B cell (primary cell): ENCODE measurements around the gene LCOR. TPM values are rescaled to one million over a fixed set of nuclear protein-coding genes. Genes with fewer than 3 reads are reported as not detected.

Experiments used
- ATAC-seq: fragments of 200-7000 bp; cut with Tn5 transposase; one replicate; pipeline ENCODE4 v1.10.0; 2021; ENCODE audit warnings: low read depth, mild to moderate bottlenecking, moderate number of reproducible peaks, moderate library complexity
- CTCF ChIA-PET: fragments of 350-600 bp; sonication (Branson Sonifier 250); formaldehyde crosslinking; loops from one replicate; lab custom pipeline; 2021; ENCODE audit warnings: antibody characterized with exemption, inconsistent platforms; lab: Charles Lee
- POLR2A ChIA-PET: fragments of 350-600 bp; sonication (Branson Sonifier 250); formaldehyde crosslinking; loops from one replicate; lab custom pipeline; 2021; ENCODE audit warnings: antibody characterized with exemption; lab: Charles Lee
- DNase-seq: peaks from one replicate; pipeline ENCODE4 v3.0.0; 2013
- H2AFZ ChIP-seq: 2 replicates; pipeline ENCODE4 v1.6.1; 2012; ENCODE audit warnings: mild to moderate bottlenecking, low read depth, low read length; ENCODE audit not compliant: insufficient read depth, poor library complexity, severe bottlenecking
- H3K27ac ChIP-seq, 2 donors: 1 replicate in 1 of 2; 2 replicates in 1 of 2; pipeline ENCODE4 v1.5.1; 2012 to 2013; ENCODE audit warnings: low read length in 2 of 2, mild to moderate bottlenecking in 2 of 2, moderate library complexity in 1 of 2
- H3K27me3 ChIP-seq, 4 experiments: fragments of 200-600 bp in 1 of 4; sonication (generic) in 1 of 4; replicated peaks in 1 of 4; 1 replicate in 2 of 4; 2 replicates in 2 of 4; pipeline versions ENCODE4 v1.6.1 to v1.7.0; 2013 to 2016; ENCODE audit warnings: low read length in 3 of 4, mild to moderate bottlenecking in 2 of 4, mixed read lengths in 1 of 4, moderate library complexity in 1 of 4; ENCODE audit not compliant: insufficient read depth in 4 of 4, control insufficient read depth in 3 of 4; ENCODE audit errors: control extremely low read depth in 1 of 4
- H3K36me3 ChIP-seq, 2 experiments: replicated peaks in 1 of 2; 1 replicate in 1 of 2; 2 replicates in 1 of 2; pipeline versions ENCODE4 v1.6.1 to v1.7.1; 2013; ENCODE audit warnings: low read length in 1 of 2; ENCODE audit not compliant: insufficient read depth in 2 of 2, control insufficient read depth in 1 of 2; ENCODE audit errors: control extremely low read depth in 1 of 2, extremely low read depth in 1 of 2
- H3K4me1 ChIP-seq, 2 donors: fragments of 200-600 bp in 1 of 2; sonication (generic) in 1 of 2; 1 replicate in 1 of 2; 2 replicates in 1 of 2; pipeline versions ENCODE4 v1.5.1 to v1.6.1; 2013 to 2017; ENCODE audit warnings: low read length in 2 of 2; ENCODE audit not compliant: control insufficient read depth in 2 of 2, insufficient read depth in 2 of 2
- H3K4me2 ChIP-seq: replicated peaks from 2 replicates; pipeline ENCODE3; 2012; ENCODE audit warnings: mild to moderate bottlenecking, low read depth, low read length; ENCODE audit not compliant: poor library complexity, severe bottlenecking
- H3K4me3 ChIP-seq, 5 experiments: fragments of 200-600 bp in 1 of 5; sonication (generic) in 1 of 5; 1 replicate in 3 of 5; 2 replicates in 2 of 5; pipeline versions ENCODE4 v1.5.1 to v1.7.0; 2011 to 2016; ENCODE audit warnings: low read length in 4 of 5, mild to moderate bottlenecking in 4 of 5, low read depth in 2 of 5, control low read depth in 1 of 5, moderate library complexity in 1 of 5; ENCODE audit not compliant: insufficient read depth in 1 of 5; ENCODE audit errors: control extremely low read depth in 1 of 5, extremely low read depth in 1 of 5
- H3K79me2 ChIP-seq: fragments of 200-600 bp; sonication (generic); one replicate; pipeline ENCODE4 v1.6.0; 2016; ENCODE audit warnings: low read length; ENCODE audit not compliant: control insufficient read depth, insufficient read depth
- H3K9ac ChIP-seq: fragments of 200-600 bp; sonication (generic); 2 replicates; pipeline ENCODE4 v1.6.1; 2017; ENCODE audit warnings: mild to moderate bottlenecking, low read length, moderate library complexity
- H3K9me3 ChIP-seq, 3 donors: one replicate each; pipeline versions ENCODE4 v1.6.1 to v1.7.1; 2013; ENCODE audit warnings: low read length in 2 of 3; ENCODE audit not compliant: control insufficient read depth in 2 of 3, insufficient read depth in 1 of 3; ENCODE audit errors: control extremely low read depth in 1 of 3
- H4K20me1 ChIP-seq: 2 replicates; pipeline ENCODE4 v1.6.0; 2012; ENCODE audit warnings: mild to moderate bottlenecking, low read length; ENCODE audit not compliant: insufficient read depth, control insufficient read depth, poor library complexity, severe bottlenecking
- H3K27ac Mint-ChIP-seq: one replicate; pipeline ENCODE4 v1.8.0; 2021; ENCODE audit warnings: mixed read lengths
- H3K27me3 Mint-ChIP-seq: one replicate; pipeline ENCODE4 v1.8.0; 2021; ENCODE audit warnings: mixed read lengths
- H3K4me1 Mint-ChIP-seq: one replicate; pipeline ENCODE4 v1.8.0; 2021; ENCODE audit warnings: mixed read lengths
- H3K4me3 Mint-ChIP-seq: one replicate; pipeline ENCODE4 v1.8.0; 2021; ENCODE audit warnings: mixed read lengths
- H3K9me3 Mint-ChIP-seq: one replicate; pipeline ENCODE4 v1.8.0; 2022; ENCODE audit warnings: mixed read lengths; ENCODE audit not compliant: insufficient read depth
- CTCF ChIP-seq: fragments of 200-600 bp; IDR thresholded peaks from one replicate; pipeline ENCODE4 v1.8.0; 2022; ENCODE audit warnings: antibody characterized with exemption, mild to moderate bottlenecking
- EZH2 ChIP-seq: IDR thresholded peaks from 2 replicates; pipeline ENCODE4 v1.6.1; 2012; ENCODE audit warnings: borderline replicate concordance, low read depth, mild to moderate bottlenecking, moderate library complexity, low read length; ENCODE audit not compliant: insufficient read depth, poor library complexity, severe bottlenecking
- WGBS: methylation state at CpG from one replicate; pipeline ENCODE4 v1.1.5; 2013; ENCODE audit warnings: missing lambda C conversion rate; ENCODE audit not compliant: insufficient coverage; 5-methylcytosine and 5-hydroxymethylcytosine counted together
- intact Hi-C: fragments of 100-400 bp; cut with micrococcal nuclease; formaldehyde crosslinking; loops from one replicate; pipeline ENCODE4 v1.10.0; 2022
- polyA plus RNA-seq: library from polyadenylated mRNA; depleted of rRNA; stranded (reverse); fragments of >200 nt; gene quantifications from 2 replicates; pipeline ENCODE4 v1.2.3, GENCODE V29; 2012
- total RNA-seq, 2 donors: library from RNA; stranded (reverse); fragments of 120-200 nt in 1 of 2; gene quantifications; 1 replicate in 1 of 2; 2 replicates in 1 of 2; pipeline versions ENCODE4 v1.2.3 to v1.2.4, GENCODE V29; 2013 to 2022

Gene LCOR
- total and polyA plus RNA-seq, 2 donors (not counting 1 experiment from before 2014, with no cell fraction given), result 5.1 to 70.0 TPM

- H3K9me3 ChIP-seq, result no peaks in the 10 kb centered on the region
- intact Hi-C loops, result no loop called here
- Mint-ChIP-seq H3K27ac (no peak overlapping the region), H3K9me3 (no peaks in the 10 kb centered on the region), H3K4me3 (no peak overlapping the region), H3K27me3 (no peaks in the 10 kb centered on the region), H3K4me1 (no peaks in the 10 kb centered on the region)
- no peak for DNase-seq
- H2AFZ ChIP-seq, result no peak overlapping the region
- no peak overlapping the region for H3K4me3 ChIP-seq
- H3K79me2 ChIP-seq, result peaks cover 5% of the 10 kb centered on the region
- H3K4me1 ChIP-seq, result no peaks in the 10 kb centered on the region
- no peak overlapping the region for H3K4me2 ChIP-seq
- no peak for TF ChIP-seq EZH2
- TF ChIP-seq CTCF, result no peak
- POLR2A ChIA-PET, result no interaction called here
- H4K20me1 ChIP-seq, result no peaks in the 10 kb centered on the region
- H3K36me3 ChIP-seq, result peaks cover 4 to 31% of the 10 kb centered on the region in 2 experiments
- CTCF ChIA-PET, result interaction anchor here (1.6 kb wide), 1 partner anchor 68 kb away, joined by 3 read pairs; no protein-coding TSS in a partner anchor
- H3K27ac ChIP-seq, result no peak overlapping the region
- no peak overlapping the region for H3K9ac ChIP-seq
- no CpG with 5 or more reads among the region's 2 CpGs for WGBS
- no peaks in the 10 kb centered on the region for H3K27me3 ChIP-seq
- ATAC-seq, result no peak
Measured at GRCh38 chr10:96958071-96958470, 126.0 kb downstream of the LCOR start.

GRCh38 chr10:96959733-96960132, 127.6 kb downstream of the LCOR start:
- H3K4me1 Mint-ChIP-seq, result no peaks in the 10 kb centered on the region
- intact Hi-C loops, result no loop called here
- Histone ChIP-seq H3K4me3 (no peak overlapping the region), H3K4me2 (no peak overlapping the region), H3K36me3 (peaks cover 5 to 24% of the 10 kb centered on the region in 2 experiments), H4K20me1 (no peaks in the 10 kb centered on the region), H3K4me1 (no peaks in the 10 kb centered on the region), H3K27me3 (no peaks in the 10 kb centered on the region), H3K9ac (no peak overlapping the region), H3K9me3 (no peaks in the 10 kb centered on the region), H3K27ac (no peak overlapping the region), H3K79me2 (peaks cover 5% of the 10 kb centered on the region), H2AFZ (no peak overlapping the region)
- H3K9me3 Mint-ChIP-seq, result no peaks in the 10 kb centered on the region
- ChIA-PET POLR2A (no interaction called here), CTCF (interaction anchor here (1.2 to 1.3 kb wide), 2 partner anchors 65 to 78 kb away, joined by 4 to 5 read pairs; no protein-coding TSS in a partner anchor)
- DNase-seq (no peak), ATAC-seq (no peak)
- no peak overlapping the region for H3K4me3 Mint-ChIP-seq
- TF ChIP-seq EZH2 (no peak), CTCF (no peak)
- no peaks in the 10 kb centered on the region for H3K27me3 Mint-ChIP-seq
- no CpG with 5 or more reads among the region's 1 CpG for WGBS
- no peak overlapping the region for H3K27ac Mint-ChIP-seq
